H1 (cell line): ENCODE data around the gene PGP. TPM values are rescaled to one million over a fixed set of nuclear protein-coding genes. Genes with fewer than 3 reads are reported as not detected.

ENCODE experiments used
- CTCF ChIA-PET: fragments of 300-600 bp; sonication (Branson Sonifier 250); formaldehyde crosslinking; loops from one replicate; lab custom pipeline; 2021; ENCODE audit not compliant: partially characterized antibody; lab: Charles Lee
- POLR2A ChIA-PET: fragments of 300-600 bp; sonication (Branson Sonifier 250); formaldehyde crosslinking; loops from one replicate; lab custom pipeline; 2021; ENCODE audit warnings: inconsistent platforms; ENCODE audit not compliant: partially characterized antibody; lab: Charles Lee
- DNase-seq, 2 experiments: peaks; one replicate each; pipeline versions ENCODE4 v3.0.0 to v3.0.0-alpha.2; 2010 to 2022; ENCODE audit warnings: low spot score in 2 of 2, low read depth in 1 of 2, mixed read lengths in 1 of 2
- FAIRE-seq: peaks from 2 replicates; lab custom pipeline; 2011; peaks lifted over from hg19 to GRCh38; lab: Jason Lieb, UNC
- H2AFZ ChIP-seq: 2 replicates; pipeline ENCODE4 v1.8.1; 2012; ENCODE audit warnings: low read length, inconsistent platforms
- H2AK5ac ChIP-seq: 2 replicates; pipeline ENCODE4 v1.6.1; 2013; ENCODE audit warnings: low read depth, low read length
- H2BK120ac ChIP-seq: replicated peaks from 2 replicates; pipeline ENCODE3; 2013; ENCODE audit warnings: low read depth, low read length, inconsistent platforms
- H2BK12ac ChIP-seq: 2 replicates; pipeline ENCODE4 v1.6.1; 2013; ENCODE audit warnings: low read depth, low read length
- H2BK15ac ChIP-seq: 2 replicates; pipeline ENCODE4 v1.6.1; 2013; ENCODE audit warnings: low read length
- H2BK20ac ChIP-seq: 2 replicates; pipeline ENCODE4 v1.6.1; 2013; ENCODE audit warnings: low read length
- H2BK5ac ChIP-seq: 2 replicates; pipeline ENCODE4 v1.6.1; 2013; ENCODE audit warnings: low read depth, low read length
- H3K14ac ChIP-seq: 2 replicates; pipeline ENCODE4 v1.6.1; 2013; ENCODE audit warnings: inconsistent platforms; ENCODE audit not compliant: insufficient read length
- H3K18ac ChIP-seq: 2 replicates; pipeline ENCODE4 v1.6.1; 2013; ENCODE audit warnings: low read length; ENCODE audit errors: extremely low read depth
- H3K23ac ChIP-seq: 2 replicates; pipeline ENCODE4 v1.6.1; 2013; ENCODE audit warnings: inconsistent platforms; ENCODE audit not compliant: insufficient read length
- H3K23me2 ChIP-seq: 2 replicates; pipeline ENCODE4 v1.6.1; 2013; ENCODE audit warnings: low read depth, low read length
- H3K27ac ChIP-seq: 2 replicates; pipeline ENCODE4 v1.6.1; 2011; ENCODE audit warnings: low read depth, low read length, inconsistent platforms
- H3K27me3 ChIP-seq, 4 experiments: replicated peaks in 1 of 4; 1 replicate in 1 of 4; 2 replicates in 3 of 4; pipeline versions ENCODE4 v1.6.1 to v1.8.1; 2011 to 2013; ENCODE audit warnings: low read length in 3 of 4, mild to moderate bottlenecking in 3 of 4, inconsistent platforms in 2 of 4, mixed read lengths in 2 of 4, moderate library complexity in 1 of 4; ENCODE audit not compliant: control insufficient read depth in 3 of 4, insufficient read depth in 3 of 4; ENCODE audit errors: extremely low read depth in 1 of 4
- H3K36me3 ChIP-seq, 4 experiments: 2 replicates each; pipeline versions ENCODE4 v1.6.1 to v1.8.1; 2011 to 2013; ENCODE audit warnings: mild to moderate bottlenecking in 4 of 4, low read length in 3 of 4, moderate library complexity in 2 of 4, control low read depth in 1 of 4, inconsistent platforms in 1 of 4; ENCODE audit not compliant: insufficient read depth in 4 of 4, control insufficient read depth in 2 of 4
- H3K4ac ChIP-seq: replicated peaks from 2 replicates; pipeline ENCODE3; 2013; ENCODE audit warnings: low read length, low read depth, mixed read lengths, inconsistent platforms; ENCODE audit not compliant: insufficient read length
- H3K4me1 ChIP-seq, 4 experiments: replicated peaks in 1 of 4; 1 replicate in 1 of 4; 2 replicates in 3 of 4; pipeline versions ENCODE4 v1.6.1 to v1.8.1; 2011 to 2013; ENCODE audit warnings: low read length in 3 of 4, inconsistent platforms in 2 of 4, mixed read lengths in 1 of 4; ENCODE audit not compliant: insufficient read depth in 4 of 4, control insufficient read depth in 3 of 4
- H3K4me2 ChIP-seq, 2 experiments: 2 replicates each; pipeline versions ENCODE4 v1.6.1 to v1.8.1; 2011 to 2013; ENCODE audit warnings: low read depth in 2 of 2, low read length in 2 of 2, control low read depth in 1 of 2, inconsistent platforms in 1 of 2, mild to moderate bottlenecking in 1 of 2; ENCODE audit not compliant: insufficient read depth in 1 of 2
- H3K4me3 ChIP-seq, 4 experiments: fragments of 200-600, 300-600 bp in 1 of 4; sonication (generic), shearing (Covaris generic), sonication (Bioruptor Twin) in 1 of 4; 2 replicates each; pipeline versions ENCODE4 v1.5.1 to v1.8.1; 2011 to 2016; ENCODE audit warnings: low read length in 4 of 4, low read depth in 3 of 4, control low read depth in 2 of 4, inconsistent platforms in 2 of 4, mild to moderate bottlenecking in 2 of 4, mixed read lengths in 1 of 4, moderate library complexity in 1 of 4; ENCODE audit not compliant: insufficient read depth in 2 of 4; ENCODE audit errors: extremely low read depth in 1 of 4
- H3K56ac ChIP-seq: replicated peaks from 2 replicates; pipeline ENCODE3; 2013; ENCODE audit warnings: low read depth, mild to moderate bottlenecking, mixed read lengths, low read length, inconsistent platforms; ENCODE audit not compliant: insufficient read length
- H3K79me1 ChIP-seq: 2 replicates; pipeline ENCODE4 v1.6.1; 2013; ENCODE audit warnings: low read depth, low read length, control low read depth
- H3K79me2 ChIP-seq, 2 experiments: 2 replicates each; pipeline versions ENCODE4 v1.6.1 to v1.8.1; 2012 to 2013; ENCODE audit warnings: low read length in 2 of 2, mild to moderate bottlenecking in 2 of 2, inconsistent platforms in 1 of 2; ENCODE audit not compliant: insufficient read depth in 2 of 2, control insufficient read depth in 1 of 2
- H3K9ac ChIP-seq, 4 experiments: replicated peaks in 1 of 4; 1 replicate in 1 of 4; 2 replicates in 3 of 4; pipeline versions ENCODE4 v1.6.1 to v1.8.1; 2011 to 2013; ENCODE audit warnings: low read depth in 3 of 4, low read length in 3 of 4, control low read depth in 2 of 4, mild to moderate bottlenecking in 2 of 4, moderate library complexity in 2 of 4, inconsistent platforms in 1 of 4; ENCODE audit errors: extremely low read depth in 1 of 4
- H3K9me3 ChIP-seq, 2 experiments: 2 replicates each; pipeline versions ENCODE4 v1.6.1 to v1.8.1; 2012 to 2013; ENCODE audit warnings: mild to moderate bottlenecking in 2 of 2, moderate library complexity in 2 of 2, control low read depth in 1 of 2, inconsistent platforms in 1 of 2, low read depth in 1 of 2, low read length in 1 of 2, mixed read lengths in 1 of 2; ENCODE audit not compliant: insufficient read depth in 2 of 2
- H4K20me1 ChIP-seq, 2 experiments: replicated peaks in 1 of 2; 2 replicates each; pipeline versions ENCODE3 to v1.8.1; 2011 to 2013; ENCODE audit warnings: inconsistent platforms in 2 of 2, low read length in 2 of 2, mild to moderate bottlenecking in 1 of 2; ENCODE audit not compliant: insufficient read depth in 2 of 2, control insufficient read depth in 1 of 2
- H4K5ac ChIP-seq: 2 replicates; pipeline ENCODE4 v1.6.1; 2013; ENCODE audit warnings: low read length, low read depth, mixed read lengths, inconsistent platforms; ENCODE audit not compliant: insufficient read length
- H4K8ac ChIP-seq: 2 replicates; pipeline ENCODE4 v1.8.0; 2013; ENCODE audit warnings: mild to moderate bottlenecking, moderate library complexity, low read length, inconsistent platforms; ENCODE audit not compliant: insufficient read depth; ENCODE audit errors: extremely low read depth
- H4K91ac ChIP-seq: replicated peaks from 2 replicates; pipeline ENCODE3; 2013; ENCODE audit warnings: low read length, mixed read lengths, inconsistent platforms; ENCODE audit not compliant: insufficient read length
- CBX5 ChIP-seq: fragments of 300-800, 300-1000 bp; sonication (generic); IDR thresholded peaks from 2 replicates; pipeline ENCODE4 v1.7.1; 2016; ENCODE audit warnings: antibody characterized with exemption, low read length, low read depth
- CREB1 ChIP-seq: IDR thresholded peaks from 2 replicates; pipeline ENCODE4 v1.6.1; 2012; ENCODE audit warnings: inconsistent platforms
- CTBP2 ChIP-seq: IDR thresholded peaks from 2 replicates; pipeline ENCODE4 v1.7.0; 2011; ENCODE audit warnings: borderline replicate concordance, mild to moderate bottlenecking, moderate library complexity, mixed read lengths, low read length; ENCODE audit not compliant: insufficient read depth, insufficient read length
- EZH2 ChIP-seq: fragments of 200-600 bp; sonication (generic); IDR thresholded peaks from 2 replicates; pipeline ENCODE4 v1.7.1; 2012; ENCODE audit warnings: low read depth, mild to moderate bottlenecking, moderate library complexity, low read length, inconsistent platforms; ENCODE audit not compliant: severe bottlenecking
- FOSL1 ChIP-seq: IDR thresholded peaks from 2 replicates; pipeline ENCODE4 v1.6.1; 2011; ENCODE audit warnings: mild to moderate bottlenecking, low read depth, low read length, moderate library complexity; ENCODE audit not compliant: insufficient read depth
- HDAC2 ChIP-seq, 2 experiments: fragments of 300-600 bp in 1 of 2; sonication (generic) in 1 of 2; IDR thresholded peaks; 2 replicates each; pipeline ENCODE4 v1.6.1; 2011 to 2012; ENCODE audit warnings: low read depth in 2 of 2, low read length in 2 of 2, mild to moderate bottlenecking in 2 of 2, moderate library complexity in 2 of 2, borderline replicate concordance in 1 of 2, inconsistent platforms in 1 of 2
- MAX ChIP-seq: IDR thresholded peaks from 2 replicates; pipeline ENCODE4 v1.6.1; 2012; ENCODE audit warnings: inconsistent platforms
- RXRA ChIP-seq: IDR thresholded peaks from 2 replicates; pipeline ENCODE4 v1.6.1; 2011; ENCODE audit warnings: low read depth, mild to moderate bottlenecking, low read length, moderate library complexity; ENCODE audit not compliant: insufficient read depth
- SP4 ChIP-seq: IDR thresholded peaks from 2 replicates; pipeline ENCODE4 v1.6.1; 2012; ENCODE audit warnings: low read length, inconsistent platforms
- TAF1 ChIP-seq: IDR thresholded peaks from 2 replicates; pipeline ENCODE4 v1.6.1; 2011; ENCODE audit warnings: mild to moderate bottlenecking, low read depth, low read length
- TEAD4 ChIP-seq: IDR thresholded peaks from 2 replicates; pipeline ENCODE4 v1.6.1; 2012; ENCODE audit warnings: low read depth, low read length, inconsistent platforms, mixed read lengths
- WGBS, 2 experiments: shearing (Covaris generic) in 1 of 2; methylation state at CpG; one replicate each; pipeline versions ENCODE4 v1.1.6 to v1.1.7; 2013 to 2015; ENCODE audit warnings: low lambda C conversion rate in 2 of 2, mixed read lengths in 2 of 2, inconsistent platforms in 1 of 2, low coverage in 1 of 2, missing lambda C conversion rate in 1 of 2; ENCODE audit not compliant: insufficient replicate concordance in 2 of 2, insufficient coverage in 1 of 2, insufficient read length in 1 of 2; ENCODE audit errors: extremely low coverage in 1 of 2, missing lambda C conversion rate in 1 of 2; 5-methylcytosine and 5-hydroxymethylcytosine counted together
- polyA plus RNA-seq, 7 experiments: library from polyadenylated mRNA; depleted of rRNA in 3 of 7; stranded (reverse) in 5 of 7; unstranded in 2 of 7; fragments of >200 nt in 5 of 7; fragments of 200-250 nt in 2 of 7; gene quantifications; 1 replicate in 5 of 7; 2 replicates in 1 of 7; 4 replicates in 1 of 7; pipeline versions ENCODE4 v1.2.1 to v1.2.3, GENCODE V29; 2011 to 2013; ENCODE audit warnings: missing spikeins in 2 of 7, mixed read lengths in 2 of 7
- total RNA-seq: library from RNA; stranded (reverse); fragmentation: NEBNext Ultra II Directional; extraction: Animal tissue kit (Norgen Biotek cat#: 25700); gene quantifications from 2 replicates; pipeline ENCODE4 v1.2.1, GENCODE V29; 2021

Gene PGP
- total and polyA plus RNA-seq, 2 of the 8 experiments (the other 6 are each of a cell fraction or from before 2014, with no cell fraction given) = 30.9 to 55.9 TPM

GRCh38 chr16:2230376-2230775, 15.7 kb upstream of the PGP start:
- no peak overlapping the region for H2AK5ac ChIP-seq
- POLR2A ChIA-PET = interaction anchor here (1.3 to 6.7 kb wide), 8 partner anchors 9 to 62 kb away, joined by 4 to 37 read pairs (median 5); partner anchors contain the start of genes BRICD5, ECI1 and PGP
- H3K79me2 ChIP-seq = peaks cover 0 to 16% of the 10 kb centered on the region in 2 experiments; a peak in 1 of 4 replicates
- H3K4ac ChIP-seq = no peak overlapping the region
- no peaks in the 10 kb centered on the region for H3K4me1 ChIP-seq
- no peak overlapping the region for H2BK120ac ChIP-seq
- no peak overlapping the region for H3K4me3 ChIP-seq
- H4K5ac ChIP-seq = no peak overlapping the region
- H3K18ac ChIP-seq = no peak overlapping the region
- H3K4me2 ChIP-seq = no peak overlapping the region
- no peak overlapping the region for H2AFZ ChIP-seq
- no peak overlapping the region for H4K8ac ChIP-seq
- H3K9me3 ChIP-seq = no peaks in the 10 kb centered on the region
- H3K23me2 ChIP-seq = no peaks in the 10 kb centered on the region
- H3K9ac ChIP-seq = no peak overlapping the region
- FAIRE-seq (no peak), DNase-seq (no peak)
- no peak overlapping the region for H3K56ac ChIP-seq
- H2BK20ac ChIP-seq = no peak overlapping the region
- no peak overlapping the region for H3K27ac ChIP-seq
- no peak overlapping the region for H4K91ac ChIP-seq
- no peaks in the 10 kb centered on the region for H3K27me3 ChIP-seq
- 93% methylated on average over 9 of the region's 13 CpGs; no CpG with 5 or more reads in 1 of the 2 experiments for WGBS, 2 experiments
- peaks cover 3 to 52% (median 5%) of the 10 kb centered on the region in 4 experiments; a peak in 5 of 8 replicates for H3K36me3 ChIP-seq
- H3K14ac ChIP-seq = no peak overlapping the region
- TF ChIP-seq CTBP2 = no peak
- no peak for TF ChIP-seq TAF1
- TF ChIP-seq SP4 = no peak
- TF ChIP-seq HDAC2 (IDR thresholded peaks at IDR 0.05; ENCODE audit: borderline replicate concordance in 1 of 2, low read depth in 2 of 2, low read length in 2 of 2) = no peak
- no peak for TF ChIP-seq TEAD4
- no peak for TF ChIP-seq FOSL1
- no peak for TF ChIP-seq EZH2
- no peak for TF ChIP-seq CBX5
- TF ChIP-seq RXRA = no peak
- TF ChIP-seq CREB1 = no peak
- TF ChIP-seq MAX = no peak
- no peak overlapping the region for H2BK12ac ChIP-seq
- H4K20me1 ChIP-seq = peaks cover 9 to 21% of the 10 kb centered on the region in 2 experiments
- H3K79me1 ChIP-seq = peaks cover 3% of the 10 kb centered on the region; the same call in 1 of the 2 replicates
- CTCF ChIA-PET = interaction anchor here (2.5 kb wide), 1 partner anchor 36 kb away, joined by 7 read pairs; no protein-coding TSS in a partner anchor
- H2BK5ac ChIP-seq = no peak overlapping the region
- no peak overlapping the region for H3K23ac ChIP-seq
- H2BK15ac ChIP-seq = no peak overlapping the region
